Measurements from ENCODE around the gene MZF1.

DNA sequence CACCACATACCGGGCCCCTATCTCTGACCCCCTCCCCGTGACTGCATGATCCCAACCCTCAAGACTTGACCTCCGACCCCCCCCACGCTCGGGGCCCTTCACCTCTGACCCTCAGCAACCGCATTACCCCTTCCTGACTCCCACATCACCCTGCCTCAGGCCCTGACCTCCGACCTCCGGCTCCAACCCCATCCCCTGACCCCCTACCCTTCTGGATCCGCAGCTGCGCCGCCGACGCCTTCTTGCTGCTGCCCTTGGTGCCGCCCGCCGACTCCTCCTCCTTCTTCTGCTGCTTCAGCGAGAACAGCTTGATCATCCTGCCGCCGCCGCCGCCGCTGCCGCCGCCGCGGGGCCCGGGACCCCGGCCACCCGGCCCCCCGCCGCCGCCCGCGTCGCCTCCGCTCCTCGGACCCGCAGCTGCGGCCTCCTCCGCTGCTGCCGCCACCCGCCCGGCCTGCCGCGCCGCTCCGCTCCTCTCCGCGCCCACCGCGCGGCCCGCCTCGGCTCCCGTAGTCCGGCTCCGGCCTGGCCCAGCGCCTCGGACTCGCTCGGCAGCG, 15.0 kb downstream of the MZF1 start, which contains the start of gene UBE2M:
- TF ChIP-seq, protein P1, sequence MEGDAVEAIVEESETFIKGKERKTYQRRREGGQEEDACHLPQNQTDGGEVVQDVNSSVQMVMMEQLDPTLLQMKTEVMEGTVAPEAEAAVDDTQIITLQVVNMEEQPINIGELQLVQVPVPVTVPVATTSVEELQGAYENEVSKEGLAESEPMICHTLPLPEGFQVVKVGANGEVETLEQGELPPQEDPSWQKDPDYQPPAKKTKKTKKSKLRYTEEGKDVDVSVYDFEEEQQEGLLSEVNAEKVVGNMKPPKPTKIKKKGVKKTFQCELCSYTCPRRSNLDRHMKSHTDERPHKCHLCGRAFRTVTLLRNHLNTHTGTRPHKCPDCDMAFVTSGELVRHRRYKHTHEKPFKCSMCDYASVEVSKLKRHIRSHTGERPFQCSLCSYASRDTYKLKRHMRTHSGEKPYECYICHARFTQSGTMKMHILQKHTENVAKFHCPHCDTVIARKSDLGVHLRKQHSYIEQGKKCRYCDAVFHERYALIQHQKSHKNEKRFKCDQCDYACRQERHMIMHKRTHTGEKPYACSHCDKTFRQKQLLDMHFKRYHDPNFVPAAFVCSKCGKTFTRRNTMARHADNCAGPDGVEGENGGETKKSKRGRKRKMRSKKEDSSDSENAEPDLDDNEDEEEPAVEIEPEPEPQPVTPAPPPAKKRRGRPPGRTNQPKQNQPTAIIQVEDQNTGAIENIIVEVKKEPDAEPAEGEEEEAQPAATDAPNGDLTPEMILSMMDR (conservative IDR thresholded peaks at IDR 0.05; ENCODE audit: low read depth, low read length) = no peak
- TF ChIP-seq EZH2 (IDR thresholded peaks at IDR 0.05; ENCODE audit: low read length, unreplicated experiment) (no peak), EZH2phosphoT487 (IDR thresholded peaks at IDR 0.05; ENCODE audit: borderline replicate concordance, low read length) (no peak)
